ENCODE measurements around the gene SLC25A22.

The SLC25A22 gene

DNA sequence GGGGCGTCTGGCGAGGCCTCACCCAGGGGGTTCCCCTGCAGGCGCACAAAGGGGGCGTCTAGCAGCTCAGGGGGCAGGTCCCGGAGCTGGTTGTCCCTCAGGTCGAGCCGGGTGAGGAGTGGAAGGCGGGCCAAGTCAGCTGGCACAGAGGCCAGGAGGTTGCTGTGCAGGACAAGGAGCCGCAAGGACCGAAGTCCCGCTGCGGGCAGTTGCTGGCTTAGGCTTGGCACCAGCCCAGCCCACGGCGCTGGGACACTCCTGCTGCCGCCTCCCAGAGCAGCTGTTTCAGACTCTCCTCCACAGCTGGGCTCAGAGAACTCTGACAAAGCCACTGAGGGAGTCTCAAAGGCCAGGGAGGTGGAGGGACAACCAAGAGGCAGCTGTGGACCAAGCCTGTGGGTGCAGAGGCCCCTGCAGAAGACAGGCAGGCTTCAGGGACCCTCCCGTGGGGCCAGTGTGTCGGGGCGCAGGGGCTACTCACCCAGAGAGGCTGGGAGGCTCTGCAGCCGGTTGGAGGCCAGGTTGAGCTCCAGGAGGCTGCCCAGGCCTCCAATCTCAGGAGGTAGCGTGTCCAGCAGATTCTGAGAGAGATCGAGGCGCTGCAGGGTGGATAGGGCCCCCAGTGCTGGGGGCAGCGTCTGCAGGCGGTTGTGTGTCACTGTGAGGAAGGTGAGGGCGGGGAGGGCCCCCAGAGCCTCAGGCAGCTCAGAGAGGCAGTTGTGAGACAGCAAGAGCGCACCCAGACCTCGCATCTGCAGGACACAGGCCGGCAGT is 4.8 kb upstream of the SLC25A22 start:
- no peak for DNase-seq

GRCh38 chr11:802018-802617 is 4.0 kb upstream of the SLC25A22 start:
- DNase-seq: no peak

GRCh38 chr11:801097-801780 is 3.2 kb upstream of the SLC25A22 start:
- no peak for DNase-seq

- no peak for DNase-seq
Observed at GRCh38 chr11:800473-800872, 2.4 kb upstream of the SLC25A22 start.

GRCh38 chr11:799641-800316 is 1.7 kb upstream of the SLC25A22 start:
- DNase-seq: no peak

DNA sequence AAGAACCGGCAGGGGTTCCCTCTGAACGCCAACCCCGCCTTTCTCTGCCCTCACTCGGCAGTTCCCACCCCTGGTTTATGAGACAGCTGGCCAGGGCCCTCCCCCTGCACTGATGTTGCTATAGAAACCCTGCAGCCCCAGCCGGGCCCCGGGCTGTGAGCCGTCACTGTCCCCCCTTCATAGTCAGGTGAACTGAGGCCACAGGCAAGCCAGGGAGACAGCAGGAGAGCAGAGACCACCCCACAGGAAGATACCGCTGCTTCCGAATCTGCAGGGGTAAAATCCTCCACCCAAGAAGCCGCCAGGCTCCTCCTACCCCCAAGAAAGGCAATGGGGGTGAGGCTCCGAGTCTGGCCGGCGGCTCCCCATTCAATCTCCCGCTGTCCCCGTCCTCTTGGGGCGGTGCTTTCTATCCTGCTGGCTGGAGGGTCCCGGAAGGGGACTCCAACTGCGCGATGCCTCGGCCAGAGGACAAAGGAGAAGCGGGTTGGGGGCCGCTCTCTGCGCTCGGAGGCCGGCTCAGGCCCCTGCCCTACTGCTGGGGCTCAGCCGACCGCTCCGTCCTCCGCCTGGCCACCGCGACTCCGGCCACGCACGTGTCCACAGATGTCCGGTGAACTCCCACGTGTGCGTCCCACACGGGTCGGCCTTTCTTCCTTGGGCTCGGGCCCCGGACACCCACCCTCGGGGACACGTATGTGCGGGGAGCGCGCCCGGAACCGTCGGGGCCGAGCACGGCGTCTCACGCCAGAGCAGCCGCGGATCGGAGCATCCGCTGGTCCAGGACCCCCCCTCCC is 587 bp downstream of the SLC25A22 start:
- DNase-seq: no peak

GRCh38 chr11:796565-797295 is 1.4 kb downstream of the SLC25A22 start:
- DNase-seq: no peak

DNA sequence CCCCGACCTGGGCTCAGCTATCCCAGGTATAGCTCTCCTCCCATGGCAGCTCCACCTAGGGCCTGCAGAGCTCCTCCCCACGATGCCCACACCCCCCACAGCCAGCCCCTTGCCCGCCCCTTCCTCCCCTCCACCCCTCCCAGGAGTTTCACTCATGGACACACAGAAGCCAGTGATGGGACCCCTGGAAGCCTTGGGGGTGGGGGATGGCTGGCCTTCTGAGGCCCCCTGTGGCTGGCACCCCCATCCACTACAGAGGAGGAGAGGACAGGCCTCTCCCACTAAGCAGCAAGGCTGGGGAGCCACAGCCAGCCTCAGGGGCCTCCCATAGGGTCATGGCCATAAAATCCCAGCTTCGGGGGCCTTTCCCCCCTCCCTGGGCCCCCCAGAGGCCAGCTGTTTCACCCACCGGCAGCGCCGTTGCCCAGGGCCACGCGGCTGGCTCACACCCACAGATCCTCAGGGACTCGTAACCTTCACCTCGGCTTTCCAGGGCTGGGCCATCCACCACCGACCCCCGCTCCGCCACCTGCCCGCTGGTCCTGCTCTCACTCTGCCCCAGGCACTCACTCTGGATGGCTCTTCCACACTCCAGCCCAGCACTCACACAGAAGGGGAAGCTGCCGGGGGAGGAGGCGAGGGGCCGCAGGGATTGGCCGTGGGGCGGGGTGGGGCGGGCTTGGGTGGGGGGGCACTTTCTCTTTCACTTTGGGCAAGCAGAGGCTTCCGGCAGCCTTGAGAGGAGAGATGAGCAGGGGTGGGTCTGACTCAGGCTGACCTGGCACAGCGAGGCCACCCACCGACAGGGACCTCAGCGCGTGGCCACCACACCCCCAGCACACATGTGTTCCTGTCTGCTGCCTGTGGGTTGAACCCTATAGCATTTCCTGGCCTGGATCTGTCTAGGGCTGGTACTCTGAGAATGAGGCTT is 2.2 kb downstream of the SLC25A22 start:
- no peak for DNase-seq

DNA sequence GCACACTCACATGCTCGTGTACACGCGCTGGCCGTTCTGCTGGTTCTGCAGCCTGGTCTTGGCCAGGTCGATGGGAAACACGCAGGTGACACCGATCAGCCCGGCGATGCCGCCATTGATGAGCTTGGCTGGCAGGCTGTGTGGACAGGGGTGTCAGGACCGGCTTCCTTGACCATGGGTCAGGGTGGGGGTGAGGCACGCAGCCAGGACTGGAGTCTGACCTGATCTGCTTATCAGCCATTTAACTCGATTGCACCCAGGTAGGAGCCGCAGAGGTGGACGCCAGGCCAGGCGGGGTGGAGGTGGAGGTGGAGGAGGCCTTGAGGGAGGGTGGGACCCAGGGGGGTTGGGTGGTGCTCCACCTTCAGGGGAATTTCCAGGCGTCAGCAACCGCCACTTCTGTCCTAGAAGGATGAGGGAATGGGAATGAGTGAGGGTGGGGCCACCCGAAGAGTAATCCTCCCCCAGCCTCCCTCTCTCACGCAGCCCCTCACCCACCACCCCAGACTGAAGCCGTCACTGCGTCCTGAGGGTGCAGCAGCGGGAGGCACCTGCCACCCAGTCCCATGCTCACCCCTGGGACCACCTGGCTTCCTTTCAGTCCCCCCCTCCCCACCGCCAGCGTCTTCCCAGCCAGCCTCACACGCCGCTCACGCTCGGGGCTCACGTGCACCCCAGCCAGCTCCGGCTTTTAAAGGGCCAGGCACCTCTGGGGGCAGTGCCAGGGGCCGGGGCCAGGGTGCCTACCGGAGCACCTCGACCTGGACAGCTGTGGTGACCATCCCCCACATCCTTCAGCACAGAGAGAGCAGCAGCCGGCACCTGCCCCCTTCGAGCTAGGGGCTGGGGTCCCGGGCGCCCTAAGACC is 3.1 kb downstream of the SLC25A22 start:
- no peak for DNase-seq

DNA sequence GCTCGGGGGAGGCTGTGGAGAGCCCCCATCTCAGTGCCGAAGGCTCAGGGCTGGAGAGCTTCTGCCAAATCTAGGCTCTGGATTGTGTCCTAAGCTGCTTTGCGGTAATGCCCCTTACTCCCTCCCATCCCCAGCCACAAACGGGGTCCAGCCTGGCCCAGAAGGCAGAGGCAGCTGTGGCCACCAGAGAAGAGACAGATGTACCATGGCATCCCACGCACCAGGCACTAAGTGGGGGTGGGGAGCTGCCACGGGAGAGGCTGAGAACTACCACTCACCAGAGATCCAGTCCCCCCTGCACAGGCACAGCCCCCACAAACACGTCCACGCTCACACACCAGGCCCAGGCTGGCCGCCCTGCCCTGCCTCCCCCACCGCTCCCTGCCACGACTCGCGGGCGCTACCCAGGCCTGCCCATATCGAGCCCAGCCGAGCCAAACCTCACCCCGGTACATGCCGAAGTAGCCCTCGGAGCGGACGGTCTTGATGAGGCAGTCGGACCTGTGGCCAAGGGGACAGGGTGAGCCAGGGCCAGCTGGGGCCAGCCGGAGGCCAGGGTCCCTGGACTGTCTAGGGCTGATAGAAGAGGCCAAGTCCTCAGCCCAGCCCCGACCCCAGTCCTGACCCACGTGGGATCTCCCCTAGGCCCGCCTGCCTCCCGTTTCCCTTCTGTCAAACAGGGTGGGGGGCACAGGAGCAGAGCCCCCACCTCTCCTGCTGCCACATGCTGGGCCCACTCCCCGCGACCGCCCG is 3.9 kb downstream of the SLC25A22 start:
- no peak for DNase-seq

GRCh38 chr11:793556-793955 is 4.5 kb downstream of the SLC25A22 start:
- DNase-seq: no peak

DNA sequence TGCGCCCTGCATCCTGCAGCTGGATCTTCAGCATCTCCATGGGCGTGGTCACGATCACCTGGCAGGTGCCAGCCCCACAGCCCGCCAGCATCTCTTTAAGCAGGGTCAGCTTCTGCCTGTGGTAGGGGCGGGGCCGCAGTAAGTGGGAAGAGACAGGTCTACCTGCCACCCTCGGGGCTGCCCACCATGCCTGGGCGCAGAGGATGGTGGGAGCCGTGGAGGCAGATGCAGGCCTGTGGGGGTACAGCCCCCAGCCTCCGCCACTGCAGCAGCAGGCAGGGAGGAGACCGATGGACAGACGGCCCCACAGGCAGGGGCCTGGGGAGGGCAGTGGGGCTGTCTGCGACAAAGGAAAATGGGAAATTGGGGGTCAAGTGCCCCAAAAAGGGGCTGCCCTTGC is 5.2 kb downstream of the SLC25A22 start:
- no peak for DNase-seq

GRCh38 chr11:792535-792821 is 5.6 kb downstream of the SLC25A22 start:
- no peak for DNase-seq

DNA sequence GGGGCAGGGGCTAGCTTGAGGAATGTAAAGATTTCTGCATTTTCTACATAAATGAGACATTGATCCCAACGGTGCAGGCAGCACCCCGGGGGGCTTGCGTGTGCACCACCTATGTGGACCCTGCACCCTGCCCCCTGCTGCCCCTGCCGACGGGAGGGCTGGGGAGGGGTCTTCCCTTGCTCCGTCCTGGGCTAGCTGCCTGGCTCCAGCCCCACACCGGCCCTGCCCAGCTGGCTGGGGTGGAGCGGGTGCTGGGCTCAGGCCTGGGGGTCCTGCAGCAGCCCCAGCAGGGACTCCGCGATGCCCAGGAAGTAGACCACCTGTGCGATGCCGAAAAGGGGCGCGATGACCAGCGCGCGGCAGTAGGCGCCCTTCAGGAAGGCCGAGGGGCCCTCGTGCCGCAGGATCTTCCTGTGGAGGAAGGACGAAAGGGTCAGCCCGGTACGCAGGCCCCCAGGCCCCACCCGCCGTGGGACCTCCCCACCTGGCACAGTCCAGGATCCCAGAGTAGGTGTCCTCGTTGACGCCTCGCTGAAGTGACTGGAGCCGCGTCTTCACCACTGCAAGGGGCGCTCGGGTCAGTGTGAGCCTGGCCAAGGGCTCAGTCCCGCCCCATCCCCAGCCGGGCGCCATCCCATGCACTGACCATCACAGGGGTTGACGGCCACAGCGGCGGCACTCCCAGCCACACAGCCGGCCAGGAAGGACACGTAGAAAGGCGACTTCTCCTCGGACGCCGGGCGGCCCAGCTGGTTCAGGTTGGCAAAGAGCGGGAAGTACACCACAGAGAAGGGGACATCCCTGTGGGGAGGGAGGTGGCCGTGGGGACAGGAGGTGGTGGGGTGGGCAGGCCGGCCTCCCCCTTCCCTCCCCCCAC is 6.2 kb downstream of the SLC25A22 start:
- no peak for DNase-seq

DNA sequence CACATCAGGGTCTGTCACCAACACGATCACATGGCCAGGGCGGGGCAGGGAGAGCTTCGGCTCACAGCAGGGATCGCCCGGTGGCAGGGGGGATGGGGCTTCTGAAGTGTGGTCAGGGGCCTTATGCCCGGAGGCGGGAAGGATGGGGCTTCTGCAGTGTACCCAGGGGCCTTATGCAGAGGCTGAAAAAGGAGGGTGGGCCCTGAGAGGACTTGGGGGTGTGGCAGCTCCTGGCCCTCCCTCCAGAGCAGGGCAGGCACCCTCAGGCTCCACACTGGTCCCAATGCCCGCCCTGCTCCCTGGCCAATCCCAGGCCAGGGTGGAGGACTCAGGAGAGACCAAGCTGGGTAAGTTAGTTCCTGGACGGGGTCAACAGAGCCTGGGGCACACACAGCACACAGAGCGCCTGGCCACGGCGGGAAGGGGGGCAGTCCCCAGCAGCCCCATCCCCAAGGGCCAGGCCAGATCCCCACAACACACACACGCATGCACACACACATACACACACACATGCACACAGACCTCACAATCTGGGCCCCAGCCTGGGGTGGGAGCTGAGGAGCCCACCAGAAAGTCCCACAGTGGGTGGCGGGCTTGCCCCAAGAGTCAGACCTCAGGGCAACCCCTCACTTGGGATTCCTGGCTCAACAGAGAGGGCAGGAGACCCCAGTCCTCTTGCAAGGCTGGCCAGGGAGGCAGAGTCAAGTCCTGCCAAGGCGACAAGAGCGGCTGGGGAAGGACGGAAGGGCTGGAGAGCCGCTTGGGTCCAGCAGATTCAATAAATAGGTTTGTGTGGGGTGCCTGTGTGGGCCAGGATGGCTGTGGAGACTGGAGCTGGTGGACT is 7.1 kb downstream of the SLC25A22 start:
- no peak for DNase-seq

DNA sequence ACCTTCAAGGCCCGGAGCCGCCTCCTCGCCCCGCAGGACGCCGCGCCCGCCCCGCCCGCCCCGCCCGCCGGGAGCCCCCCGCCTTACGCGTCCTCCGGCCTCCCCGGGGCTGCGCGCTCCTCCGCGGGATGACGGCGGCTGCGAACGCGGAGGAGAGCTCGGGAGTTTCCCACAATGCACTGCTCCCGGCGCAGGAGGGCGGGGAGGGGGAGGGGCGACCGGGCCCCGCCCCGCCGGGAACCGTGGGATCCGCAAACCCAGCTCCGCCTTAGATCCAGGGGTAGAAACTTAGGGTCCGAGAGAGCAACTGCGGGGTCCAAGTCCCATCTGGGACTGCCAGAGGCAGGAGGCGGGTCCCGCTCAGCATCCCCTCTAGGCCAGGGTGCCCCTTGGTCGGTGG is 8.1 kb downstream of the SLC25A22 start, which contains the start of gene CEND1:
TSS of gene CEND1 (minus strand) at position 148 of the 400 bp plus-strand sequence. CDS start 1,514 bp downstream, outside the sequence.
- no peak for DNase-seq
